ENCODE measurements around the gene PSD. TPM values are rescaled to one million over a fixed set of nuclear protein-coding genes. Genes with fewer than 3 reads are reported as not detected.
A peak's percentile ranks its signal among the peaks of the same experiment; 100 is the strongest.
"Not testable (repeated sequence)": the region's sequence is repeated elsewhere in the genome, so short reads cannot be mapped to it uniquely, and the experiment has no call there.

The PSD gene
- total RNA-seq (2014; rRNA removed; shearing (Covaris generic)), result 0.18 and 0.26 TPM in 2 replicates

GRCh38 chr10:102418622-102419268 is at the start of gene PSD:
Gene PSD (minus strand): TSS chr10:102418785. CDS start chr10:102417038, 1,747 bp downstream.
- no peaks in the 10 kb centered on the region for H3K36me3 ChIP-seq
- no peaks in the 10 kb centered on the region; the same call in 1 of the 2 replicates for H3K4me1 ChIP-seq
- no peak within 1 kb of the TSS for H3K27ac ChIP-seq
- H3K27me3 ChIP-seq, result peaks cover 11% of the 10 kb centered on the region
- H3K4me3 ChIP-seq, result peak within 1 kb of the TSS; percentile 71
- H3K9me3 ChIP-seq (replicated peaks), result no peaks in the 10 kb centered on the region
- DNase-seq, result no peak

- no peaks in the 10 kb centered on the region for H3K27me3 ChIP-seq
- H3K4me1 ChIP-seq, result no peaks in the 10 kb centered on the region; the same call in 1 of the 2 replicates
- no peak overlapping the region for H3K4me3 ChIP-seq
- DNase-seq, result no peak
- no peak overlapping the region for H3K27ac ChIP-seq
- no peaks in the 10 kb centered on the region for H3K9me3 ChIP-seq (replicated peaks)
- H3K36me3 ChIP-seq, result no peaks in the 10 kb centered on the region
Measured at GRCh38 chr10:102467971-102468438, 49.4 kb upstream of the PSD start.

- H3K27ac ChIP-seq, result no peak overlapping the region
- H3K27me3 ChIP-seq, result no peaks in the 10 kb centered on the region; the same call in 1 of the 2 replicates
- H3K36me3 ChIP-seq, result no peaks in the 10 kb centered on the region
- peaks cover 6% of the 10 kb centered on the region for H3K4me1 ChIP-seq
- no peak overlapping the region for H3K4me3 ChIP-seq
- DNase-seq, result no peak
- H3K9me3 ChIP-seq (replicated peaks), result no peaks in the 10 kb centered on the region
Measured at GRCh38 chr10:102467318-102467717, 48.7 kb upstream of the PSD start.

GRCh38 chr10:102465466-102465865 is 46.9 kb upstream of the PSD start:
- H3K4me1 ChIP-seq, result peaks cover 17% of the 10 kb centered on the region
- H3K9me3 ChIP-seq (replicated peaks), result no peaks in the 10 kb centered on the region
- H3K36me3 ChIP-seq, result no peaks in the 10 kb centered on the region
- DNase-seq, result no peak
- H3K27me3 ChIP-seq, result no peaks in the 10 kb centered on the region; the same call in 1 of the 2 replicates
- H3K4me3 ChIP-seq, result no peak overlapping the region
- H3K27ac ChIP-seq, result no peak overlapping the region

- Histone ChIP-seq H3K27me3 (no peaks in the 10 kb centered on the region; the same call in 1 of the 2 replicates), H3K4me1 (peaks cover 17% of the 10 kb centered on the region), H3K4me3 (no peak overlapping the region), H3K36me3 (no peaks in the 10 kb centered on the region), H3K27ac (no peak overlapping the region), H3K9me3 (replicated peaks) (no peaks in the 10 kb centered on the region)
- no peak for DNase-seq
Measured at GRCh38 chr10:102463983-102464382, 45.4 kb upstream of the PSD start.

- no peaks in the 10 kb centered on the region for H3K9me3 ChIP-seq (replicated peaks)
- no peaks in the 10 kb centered on the region; the same call in 1 of the 2 replicates for H3K27me3 ChIP-seq
- no peak overlapping the region for H3K4me3 ChIP-seq
- no peaks in the 10 kb centered on the region for H3K36me3 ChIP-seq
- DNase-seq, result peak; percentile 48 to 67
- H3K27ac ChIP-seq, result no peak overlapping the region
- H3K4me1 ChIP-seq, result peaks cover 17% of the 10 kb centered on the region
Measured at GRCh38 chr10:102462512-102463054, 44.0 kb upstream of the PSD start.

GRCh38 chr10:102461187-102462054 is 42.8 kb upstream of the PSD start:
- H3K27me3 ChIP-seq, result no peaks in the 10 kb centered on the region; the same call in 1 of the 2 replicates
- peak overlapping the region; percentile 40 for H3K27ac ChIP-seq
- peak; percentile 97 to 98 for DNase-seq
- H3K36me3 ChIP-seq, result no peaks in the 10 kb centered on the region
- peaks cover 17% of the 10 kb centered on the region for H3K4me1 ChIP-seq
- no peaks in the 10 kb centered on the region for H3K9me3 ChIP-seq (replicated peaks)
- H3K4me3 ChIP-seq, result peak overlapping the region; percentile 57

- H3K27me3 ChIP-seq, result no peaks in the 10 kb centered on the region; the same call in 1 of the 2 replicates
- no peaks in the 10 kb centered on the region for H3K36me3 ChIP-seq
- peak overlapping the region; percentile 40 for H3K27ac ChIP-seq
- H3K9me3 ChIP-seq (replicated peaks), result no peaks in the 10 kb centered on the region
- no peak for DNase-seq
- H3K4me3 ChIP-seq, result peak overlapping the region; percentile 57
- H3K4me1 ChIP-seq, result peaks cover 17% of the 10 kb centered on the region
Measured at GRCh38 chr10:102460836-102461186, 42.2 kb upstream of the PSD start.

- H3K4me1 ChIP-seq, result peaks cover 17% of the 10 kb centered on the region
- H3K27ac ChIP-seq, result no peak overlapping the region
- no peaks in the 10 kb centered on the region for H3K9me3 ChIP-seq (replicated peaks)
- no peak for DNase-seq
- no peak overlapping the region for H3K4me3 ChIP-seq
- no peaks in the 10 kb centered on the region for H3K36me3 ChIP-seq
- no peaks in the 10 kb centered on the region; the same call in 1 of the 2 replicates for H3K27me3 ChIP-seq
Measured at GRCh38 chr10:102458656-102459055, 40.1 kb upstream of the PSD start.

- H3K4me1 ChIP-seq, result peaks cover 20% of the 10 kb centered on the region
- H3K36me3 ChIP-seq, result no peaks in the 10 kb centered on the region
- no peaks in the 10 kb centered on the region for H3K9me3 ChIP-seq (replicated peaks)
- H3K27me3 ChIP-seq, result no peaks in the 10 kb centered on the region; the same call in 1 of the 2 replicates
- H3K4me3 ChIP-seq, result no peak overlapping the region
- DNase-seq, result no peak
- H3K27ac ChIP-seq, result no peak overlapping the region
Measured at GRCh38 chr10:102457591-102458150, 39.1 kb upstream of the PSD start.

- H3K4me1 ChIP-seq, result peaks cover 9% of the 10 kb centered on the region
- H3K4me3 ChIP-seq, result no peak overlapping the region
- H3K9me3 ChIP-seq (replicated peaks), result no peaks in the 10 kb centered on the region
- no peaks in the 10 kb centered on the region for H3K27me3 ChIP-seq
- no peaks in the 10 kb centered on the region for H3K36me3 ChIP-seq
- no peak overlapping the region for H3K27ac ChIP-seq
- no peak for DNase-seq
Measured at GRCh38 chr10:102455893-102456471, 37.4 kb upstream of the PSD start.

GRCh38 chr10:102454662-102455487 is 36.3 kb upstream of the PSD start:
- not testable (repeated sequence) for H3K27ac ChIP-seq; DNase-seq; H3K27me3 ChIP-seq; H3K36me3 ChIP-seq; H3K4me3 ChIP-seq; H3K9me3 ChIP-seq (replicated peaks); H3K4me1 ChIP-seq

GRCh38 chr10:102453502-102453901 is 34.9 kb upstream of the PSD start:
- no peaks in the 10 kb centered on the region for H3K9me3 ChIP-seq (replicated peaks)
- H3K27me3 ChIP-seq, result no peaks in the 10 kb centered on the region
- H3K27ac ChIP-seq, result no peak overlapping the region
- peaks cover 10% of the 10 kb centered on the region for H3K4me1 ChIP-seq
- H3K36me3 ChIP-seq, result no peaks in the 10 kb centered on the region
- DNase-seq, result no peak
- H3K4me3 ChIP-seq, result no peak overlapping the region

All from SJCRH30 (cell line).